Spleen (tissue), 11 donors: ENCODE data around the gene GRM3. TPM values are rescaled to one million over a fixed set of nuclear protein-coding genes. Genes with fewer than 3 reads are reported as not detected.

ENCODE experiments used
- DNase-seq: peaks from one replicate; pipeline ENCODE4 v3.0.0-alpha.2; 2020
- H3K27ac ChIP-seq, 8 donors: fragments of 200-600 bp; sonication (generic) in 7 of 8; 1 replicate in 4 of 8; 2 replicates in 4 of 8; pipeline versions ENCODE4 v1.5.0 to v1.8.0; 2016 to 2021; ENCODE audit warnings: inconsistent platforms in 4 of 8, mild to moderate bottlenecking in 4 of 8, moderate library complexity in 1 of 8
- H3K27me3 ChIP-seq, 7 donors: fragments of 200-600 bp; sonication (generic) in 6 of 7; replicated peaks in 1 of 7; 1 replicate in 4 of 7; 2 replicates in 3 of 7; pipeline versions ENCODE4 v1.5.0 to v1.8.0; 2016 to 2021; ENCODE audit warnings: inconsistent platforms in 3 of 7, mild to moderate bottlenecking in 1 of 7
- H3K36me3 ChIP-seq, 6 donors: fragments of 200-600 bp; sonication (generic) in 5 of 6; 1 replicate in 4 of 6; 2 replicates in 2 of 6; pipeline versions ENCODE4 v1.5.0 to v1.8.0; 2016 to 2021; ENCODE audit warnings: inconsistent platforms in 2 of 6
- H3K4me1 ChIP-seq, 6 donors: fragments of 200-600 bp; sonication (generic) in 5 of 6; 1 replicate in 3 of 6; 2 replicates in 3 of 6; pipeline versions ENCODE4 v1.5.0 to v1.8.0; 2016 to 2021; ENCODE audit warnings: inconsistent platforms in 3 of 6
- H3K4me3 ChIP-seq, 8 donors: fragments of 200-600 bp; sonication (generic) in 7 of 8; 1 replicate in 4 of 8; 2 replicates in 4 of 8; pipeline versions ENCODE4 v1.5.0 to v1.8.0; 2016 to 2021; ENCODE audit warnings: inconsistent platforms in 4 of 8, mild to moderate bottlenecking in 4 of 8, moderate library complexity in 2 of 8
- H3K9me3 ChIP-seq, 8 donors: fragments of 200-600 bp; sonication (generic) in 7 of 8; 1 replicate in 4 of 8; 2 replicates in 4 of 8; pipeline versions ENCODE4 v1.5.0 to v1.8.0; 2016 to 2021; ENCODE audit warnings: inconsistent platforms in 4 of 8
- CTCF ChIP-seq, 11 experiments: fragments of 200-600 bp in 7 of 11; fragments of 450-650 bp in 4 of 11; sonication (generic) in 4 of 11; IDR thresholded peaks in 8 of 11; conservative IDR thresholded peaks in 3 of 11; 1 replicate in 7 of 11; 2 replicates in 4 of 11; pipeline versions ENCODE4 v1.4.0 to v1.8.0; 2016 to 2021; ENCODE audit warnings: antibody characterized with exemption in 11 of 11, inconsistent platforms in 4 of 11, mild to moderate bottlenecking in 1 of 11
- POLR2A ChIP-seq, 3 donors: fragments of 450-650 bp; IDR thresholded peaks; one replicate each; pipeline ENCODE4 v1.5.1; 2017; ENCODE audit warnings: antibody characterized with exemption in 3 of 3, mild to moderate bottlenecking in 1 of 3
- POLR2AphosphoS5 ChIP-seq, 3 donors: sonication (generic); formaldehyde crosslinking; IDR thresholded peaks; one replicate each; pipeline ENCODE4 v1.5.1; 2017; ENCODE audit warnings: antibody characterized with exemption in 3 of 3
- WGBS, 5 donors: extraction: QIAGEN DNeasy Blood & Tissue Kit in 3 of 5; methylation state at CpG; one replicate each; pipeline versions ENCODE4 v1.1.5 to v1.1.7; 2013 to 2018; 5-methylcytosine and 5-hydroxymethylcytosine counted together
- intact Hi-C: fragments of 100-400 bp; cut with DNase I; formaldehyde crosslinking; loops from one replicate; pipeline ENCODE4 v1.15.0; 2023; ENCODE audit warnings: low total_unique reads
- polyA plus RNA-seq, 3 donors: library from polyadenylated mRNA; stranded (reverse); fragments of 200-250 nt; gene quantifications; one replicate each; pipeline ENCODE4 v1.2.1, GENCODE V29; 2013
- total RNA-seq, 7 donors: library from RNA; depleted of rRNA in 3 of 7; stranded (reverse); fragments of >200 nt in 3 of 7; fragmentation: NEBNext Ultra II Directional in 4 of 7; extraction: Animal tissue kit (Norgen Biotek cat#: 25700) in 4 of 7; gene quantifications; one replicate each; pipeline versions ENCODE4 v1.1.0 to v1.2.1, GENCODE V29; 2016 to 2021
- donor health status: healthy with polysubstance abuse.
- donor health status: DM: no; HTN: no; CAD: no; lungs with moderate emphysema.
- donor health status: DM: no; HTN: no; CAD: no.
- donor health status: Bipolar disorder and iron deficiency.
- donor health status: healthy.
- donor health status: DM: no; HTN: no; CAD: no.
- donor health status: DM: yes; HTN: yes; CAD: no.

GRM3 gene
- total and polyA plus RNA-seq, 10 donors, result 0.21 to 0.37 TPM; not detected in 8

- Histone ChIP-seq H3K4me3 (no peak overlapping the region), H3K36me3 (no peaks in the 10 kb centered on the region), H3K4me1 (no peaks in the 10 kb centered on the region), H3K27me3 (no peaks in the 10 kb centered on the region), H3K27ac (no peak overlapping the region), H3K9me3 (no peaks in the 10 kb centered on the region)
- no peak for TF ChIP-seq POLR2AphosphoS5 (IDR thresholded peaks at IDR 0.05)
- TF ChIP-seq CTCF (IDR thresholded peaks at IDR 0.05 in 8 of 11, conservative IDR thresholded peaks at IDR 0.05 in 3 of 11), result no peak
- TF ChIP-seq POLR2A (IDR thresholded peaks at IDR 0.05), result no peak
- DNase-seq, result no peak
- intact Hi-C loops, result no loop called here
These were observed 257.2 kb downstream of the GRM3 start for GRCh38 chr7:86900886-86901285.

- Histone ChIP-seq H3K9me3 (no peaks in the 10 kb centered on the region), H3K27ac (no peak overlapping the region), H3K36me3 (no peaks in the 10 kb centered on the region), H3K4me1 (no peaks in the 10 kb centered on the region), H3K4me3 (no peak overlapping the region), H3K27me3 (no peaks in the 10 kb centered on the region)
- DNase-seq, result no peak
- 32 to 54% (median 34%) methylated on average over 3 of the region's 3 CpGs for WGBS, 5 donors
- TF ChIP-seq CTCF (IDR thresholded peaks at IDR 0.05 in 8 of 11, conservative IDR thresholded peaks at IDR 0.05 in 3 of 11) (peak in 2 of 11 experiments; percentile 23 to 35), POLR2A (IDR thresholded peaks at IDR 0.05) (no peak)
- intact Hi-C loops, result no loop called here
These were observed 261.5 kb downstream of the GRM3 start for GRCh38 chr7:86904949-86905834.

- Histone ChIP-seq H3K4me3 (no peak overlapping the region), H3K27ac (no peak overlapping the region), H3K4me1 (no peaks in the 10 kb centered on the region), H3K27me3 (no peaks in the 10 kb centered on the region), H3K9me3 (no peaks in the 10 kb centered on the region), H3K36me3 (peaks cover 0 to 8% (median 0%) of the 10 kb centered on the region in 6 donors)
- no peak for DNase-seq
- TF ChIP-seq CTCF (IDR thresholded peaks at IDR 0.05 in 8 of 11, conservative IDR thresholded peaks at IDR 0.05 in 3 of 11), result no peak
- TF ChIP-seq POLR2A (IDR thresholded peaks at IDR 0.05), result no peak
- no peak for TF ChIP-seq POLR2AphosphoS5 (IDR thresholded peaks at IDR 0.05)
- intact Hi-C loops, result no loop called here
- 65 to 85% (median 74%) methylated on average over 1 of the region's 1 CpG for WGBS, 5 donors
These were observed 265.2 kb downstream of the GRM3 start for GRCh38 chr7:86908948-86909347.

- Histone ChIP-seq H3K27ac (no peak overlapping the region), H3K4me3 (no peak overlapping the region), H3K36me3 (peaks cover 0 to 8% (median 0%) of the 10 kb centered on the region in 6 donors), H3K9me3 (no peaks in the 10 kb centered on the region), H3K4me1 (no peaks in the 10 kb centered on the region), H3K27me3 (no peaks in the 10 kb centered on the region)
- intact Hi-C loops, result no loop called here
- TF ChIP-seq POLR2AphosphoS5 (IDR thresholded peaks at IDR 0.05), result no peak
- WGBS, 5 donors, result 93 to 95% (median 94%) methylated on average over 1 of the region's 1 CpG
- no peak for DNase-seq
These were observed 267.9 kb downstream of the GRM3 start for GRCh38 chr7:86911659-86912058.
